Measurements from ENCODE around the gene DUSP10.

DUSP10 gene

DNA sequence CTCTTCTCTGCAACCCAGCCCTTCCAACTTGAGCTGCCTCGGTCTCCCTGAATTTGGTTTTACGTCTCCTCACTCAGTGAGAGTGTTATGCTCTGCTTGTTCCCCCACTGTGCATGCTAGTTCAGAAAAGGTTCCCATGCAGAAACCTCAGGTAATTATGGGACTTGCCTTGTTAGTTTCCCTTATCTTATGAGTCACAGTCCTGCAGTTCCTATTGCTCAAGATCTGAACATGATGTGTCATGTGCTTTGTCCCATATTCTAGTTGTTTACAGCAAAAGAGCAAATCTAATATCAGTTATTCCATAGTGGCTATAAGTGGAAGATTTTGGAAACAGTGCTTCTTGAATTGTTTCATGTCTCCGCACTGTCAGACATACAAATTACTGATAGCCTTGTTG lies 74.4 kb downstream of the DUSP10 start:
- no peak overlapping the region for H3K27ac ChIP-seq
- no peak for TF ChIP-seq ZFX (IDR thresholded peaks at IDR 0.05; ENCODE audit: borderline replicate concordance)
- TF ChIP-seq, protein P1, sequence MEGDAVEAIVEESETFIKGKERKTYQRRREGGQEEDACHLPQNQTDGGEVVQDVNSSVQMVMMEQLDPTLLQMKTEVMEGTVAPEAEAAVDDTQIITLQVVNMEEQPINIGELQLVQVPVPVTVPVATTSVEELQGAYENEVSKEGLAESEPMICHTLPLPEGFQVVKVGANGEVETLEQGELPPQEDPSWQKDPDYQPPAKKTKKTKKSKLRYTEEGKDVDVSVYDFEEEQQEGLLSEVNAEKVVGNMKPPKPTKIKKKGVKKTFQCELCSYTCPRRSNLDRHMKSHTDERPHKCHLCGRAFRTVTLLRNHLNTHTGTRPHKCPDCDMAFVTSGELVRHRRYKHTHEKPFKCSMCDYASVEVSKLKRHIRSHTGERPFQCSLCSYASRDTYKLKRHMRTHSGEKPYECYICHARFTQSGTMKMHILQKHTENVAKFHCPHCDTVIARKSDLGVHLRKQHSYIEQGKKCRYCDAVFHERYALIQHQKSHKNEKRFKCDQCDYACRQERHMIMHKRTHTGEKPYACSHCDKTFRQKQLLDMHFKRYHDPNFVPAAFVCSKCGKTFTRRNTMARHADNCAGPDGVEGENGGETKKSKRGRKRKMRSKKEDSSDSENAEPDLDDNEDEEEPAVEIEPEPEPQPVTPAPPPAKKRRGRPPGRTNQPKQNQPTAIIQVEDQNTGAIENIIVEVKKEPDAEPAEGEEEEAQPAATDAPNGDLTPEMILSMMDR (IDR thresholded peaks at IDR 0.05): no peak

DNA sequence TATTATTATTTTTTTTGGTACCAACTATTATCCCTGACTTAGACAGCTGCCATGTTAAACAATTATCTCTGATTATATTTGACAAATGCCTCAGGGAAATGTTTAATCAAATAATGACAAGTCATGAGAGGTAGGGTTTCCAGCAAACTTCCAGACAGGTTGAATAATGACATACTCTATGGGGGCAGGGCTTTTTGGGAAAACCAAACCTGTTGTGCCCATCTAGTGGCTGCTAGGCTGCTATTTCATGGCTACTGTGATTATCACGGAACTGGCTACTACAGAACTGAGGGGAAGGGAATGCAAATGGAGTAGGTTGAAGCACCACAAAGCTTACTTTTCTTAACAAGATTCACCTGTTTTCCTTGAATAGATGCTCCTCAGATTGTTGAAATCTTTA lies 77.6 kb downstream of the DUSP10 start:
- TF ChIP-seq, protein P1 (IDR thresholded peaks at IDR 0.05): no peak
- no peak overlapping the region for H3K27ac ChIP-seq

DNA sequence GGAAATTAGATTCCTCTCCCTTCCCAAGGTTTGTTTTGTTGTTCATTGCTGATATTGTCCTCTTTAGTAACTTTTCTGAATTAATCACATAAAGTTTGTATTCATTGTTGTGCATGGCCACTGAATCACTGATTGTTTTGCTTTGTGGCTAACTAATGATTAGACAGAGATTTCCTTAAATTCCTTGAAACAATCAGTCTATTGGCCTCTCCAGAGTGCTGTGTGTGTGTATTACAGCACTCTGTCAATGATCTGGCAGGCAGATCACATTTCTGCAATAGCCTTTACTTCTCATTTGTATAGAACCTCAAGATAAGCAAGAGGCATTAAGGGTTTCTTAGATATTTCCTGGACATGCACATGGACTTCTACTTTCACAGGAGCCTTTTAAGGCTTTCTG lies 78.6 kb downstream of the DUSP10 start:
- TF ChIP-seq ZFX (IDR thresholded peaks at IDR 0.05; ENCODE audit: borderline replicate concordance): no peak
- TF ChIP-seq, protein P1 (IDR thresholded peaks at IDR 0.05): no peak
- H3K27ac ChIP-seq: no peak overlapping the region

DNA sequence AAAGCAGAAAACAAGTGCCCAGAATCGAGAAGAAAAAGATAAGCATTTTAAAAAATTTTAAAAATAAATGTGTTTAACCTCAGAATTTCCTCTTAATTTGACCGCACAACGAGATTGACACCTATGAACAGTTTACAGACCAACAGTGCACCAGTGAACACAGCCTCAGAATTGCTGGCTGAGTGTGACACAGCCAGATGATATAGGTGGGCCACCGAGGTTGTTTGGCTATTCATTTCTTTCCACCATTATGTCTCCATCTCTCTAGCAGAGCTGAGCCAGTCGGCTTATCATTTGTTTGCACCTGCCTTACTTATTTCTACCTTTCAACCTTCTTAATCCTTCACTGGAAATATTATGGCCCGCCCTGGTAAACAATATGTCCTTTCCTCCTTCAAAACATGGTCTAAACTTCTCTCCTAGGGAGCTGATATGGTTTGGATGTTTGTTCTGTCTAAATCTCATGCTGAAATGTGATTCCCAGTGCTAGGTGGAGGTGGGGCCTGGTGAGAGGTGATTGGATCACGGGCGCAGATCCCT lies 86.1 kb downstream of the DUSP10 start:
- H3K27ac ChIP-seq: peak overlapping the region; percentile 54
- no peak for TF ChIP-seq ZFX (IDR thresholded peaks at IDR 0.05; ENCODE audit: borderline replicate concordance)
- TF ChIP-seq, protein P1 (IDR thresholded peaks at IDR 0.05): no peak
